Prostate gland (tissue), 2 donors: Measurements from ENCODE around the gene RABGAP1L. TPM values are rescaled to one million over a fixed set of nuclear protein-coding genes. Genes with fewer than 3 reads are reported as not detected.
"Not testable (repeated sequence)": the region's sequence is repeated elsewhere in the genome, so short reads cannot be mapped to it uniquely, and the experiment has no call there.

ENCODE experiments used
- DNase-seq: peaks from one replicate; pipeline ENCODE4 v3.0.0-alpha.2; 2019; ENCODE audit warnings: low spot score
- H3K27ac ChIP-seq, 2 donors: fragments of 200-600 bp; sonication (generic); 2 replicates each; pipeline ENCODE4 v1.5.1; 2017 to 2019
- H3K27me3 ChIP-seq: fragments of 200-600 bp; sonication (generic); replicated peaks from 2 replicates; pipeline ENCODE4 v1.5.1; 2019; ENCODE audit not compliant: insufficient read depth
- H3K36me3 ChIP-seq, 2 donors: fragments of 200-600 bp; sonication (generic); 1 replicate in 1 of 2; 2 replicates in 1 of 2; pipeline versions ENCODE4 v1.5.1 to v1.8.1; 2017 to 2019
- H3K4me1 ChIP-seq: fragments of 200-600 bp; sonication (generic); replicated peaks from 2 replicates; pipeline ENCODE4 v1.5.1; 2019
- H3K4me3 ChIP-seq, 2 donors: fragments of 200-600 bp; sonication (generic); 2 replicates each; pipeline ENCODE4 v1.5.1; 2017 to 2019
- H3K9me3 ChIP-seq: fragments of 200-600 bp; sonication (generic); 2 replicates; pipeline ENCODE4 v1.5.1; 2017
- POLR2A ChIP-seq: fragments of 450-650 bp; IDR thresholded peaks from one replicate; pipeline ENCODE4 v1.6.1; 2016; ENCODE audit warnings: antibody characterized with exemption, mild to moderate bottlenecking
- POLR2AphosphoS5 ChIP-seq: sonication (generic); formaldehyde crosslinking; IDR thresholded peaks from one replicate; pipeline ENCODE4 v1.6.1; 2017; ENCODE audit warnings: antibody characterized with exemption
- WGBS: methylation state at CpG from one replicate; pipeline ENCODE4 v1.1.5; 2018; 5-methylcytosine and 5-hydroxymethylcytosine counted together
- intact Hi-C: fragments of 100-400 bp; cut with DNase I; formaldehyde crosslinking; loops from one replicate; pipeline ENCODE4 v1.14.2; 2022
- total RNA-seq, 2 donors: library from RNA; depleted of rRNA; stranded (reverse); fragments of >200 nt; gene quantifications; one replicate each; pipeline ENCODE4 v1.1.0, GENCODE V29; 2016
- TF ChIP-seq, protein P1 (sequence below), 4 experiments: fragments of 200-600 bp in 2 of 4; fragments of 450-650 bp in 2 of 4; sonication (generic) in 2 of 4; IDR thresholded peaks; 1 replicate in 3 of 4; 2 replicates in 1 of 4; pipeline ENCODE4 v1.5.1; 2016 to 2019; ENCODE audit warnings: antibody characterized with exemption in 4 of 4, mild to moderate bottlenecking in 2 of 4, moderate library complexity in 2 of 4

Gene RABGAP1L
- total RNA-seq, 2 donors from 2014 or later: 32.3 to 41.5 TPM

- intact Hi-C loops: no loop called here
- no peak for TF ChIP-seq POLR2AphosphoS5
- no peak for TF ChIP-seq POLR2A
- TF ChIP-seq, protein P1, sequence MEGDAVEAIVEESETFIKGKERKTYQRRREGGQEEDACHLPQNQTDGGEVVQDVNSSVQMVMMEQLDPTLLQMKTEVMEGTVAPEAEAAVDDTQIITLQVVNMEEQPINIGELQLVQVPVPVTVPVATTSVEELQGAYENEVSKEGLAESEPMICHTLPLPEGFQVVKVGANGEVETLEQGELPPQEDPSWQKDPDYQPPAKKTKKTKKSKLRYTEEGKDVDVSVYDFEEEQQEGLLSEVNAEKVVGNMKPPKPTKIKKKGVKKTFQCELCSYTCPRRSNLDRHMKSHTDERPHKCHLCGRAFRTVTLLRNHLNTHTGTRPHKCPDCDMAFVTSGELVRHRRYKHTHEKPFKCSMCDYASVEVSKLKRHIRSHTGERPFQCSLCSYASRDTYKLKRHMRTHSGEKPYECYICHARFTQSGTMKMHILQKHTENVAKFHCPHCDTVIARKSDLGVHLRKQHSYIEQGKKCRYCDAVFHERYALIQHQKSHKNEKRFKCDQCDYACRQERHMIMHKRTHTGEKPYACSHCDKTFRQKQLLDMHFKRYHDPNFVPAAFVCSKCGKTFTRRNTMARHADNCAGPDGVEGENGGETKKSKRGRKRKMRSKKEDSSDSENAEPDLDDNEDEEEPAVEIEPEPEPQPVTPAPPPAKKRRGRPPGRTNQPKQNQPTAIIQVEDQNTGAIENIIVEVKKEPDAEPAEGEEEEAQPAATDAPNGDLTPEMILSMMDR (IDR thresholded peaks at IDR 0.05): no peak
- Histone ChIP-seq H3K36me3 (no peaks in the 10 kb centered on the region), H3K9me3 (no peaks in the 10 kb centered on the region), H3K27me3 (no peaks in the 10 kb centered on the region), H3K27ac (no peak overlapping the region), H3K4me3 (no peak overlapping the region), H3K4me1 (no peaks in the 10 kb centered on the region)
- no peak for DNase-seq
- 93% methylated on average over 15 of the region's 15 CpGs for WGBS
These were observed 732.7 kb downstream of the RABGAP1L start for GRCh38 chr1:174892016-174892415.

GRCh38 chr1:174894117-174894762 lies 734.9 kb downstream of the RABGAP1L start:
- no peaks in the 10 kb centered on the region for H3K27me3 ChIP-seq
- no peak overlapping the region for H3K27ac ChIP-seq
- no peak for TF ChIP-seq POLR2A
- TF ChIP-seq, protein P1 (IDR thresholded peaks at IDR 0.05): no peak
- TF ChIP-seq POLR2AphosphoS5: no peak
- WGBS: 81% methylated on average over 2 of the region's 2 CpGs
- H3K4me3 ChIP-seq: no peak overlapping the region
- intact Hi-C loops: no loop called here
- no peaks in the 10 kb centered on the region for H3K9me3 ChIP-seq
- H3K36me3 ChIP-seq: no peaks in the 10 kb centered on the region
- DNase-seq: no peak
- H3K4me1 ChIP-seq: no peaks in the 10 kb centered on the region

DNA sequence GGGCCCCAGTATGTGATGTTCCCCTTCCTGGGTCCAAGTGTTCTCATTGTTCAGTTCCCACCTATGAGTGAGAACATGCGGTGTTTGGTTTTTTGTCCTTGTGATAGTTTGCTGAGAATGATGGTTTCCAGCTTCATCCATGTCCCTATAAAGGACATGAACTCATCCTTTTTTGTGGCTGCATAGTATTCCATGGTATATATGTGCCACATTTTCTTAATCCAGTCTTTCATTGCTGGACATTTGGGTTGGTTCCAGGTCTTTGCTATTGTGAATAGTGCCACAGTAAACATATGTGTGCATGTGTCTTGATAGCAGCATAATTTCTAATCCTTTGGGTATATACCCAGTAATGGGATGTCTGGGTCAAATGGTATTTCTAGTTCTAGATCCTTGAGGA lies 736.3 kb downstream of the RABGAP1L start:
- H3K27me3 ChIP-seq, H3K4me3 ChIP-seq, H3K27ac ChIP-seq, H3K9me3 ChIP-seq, DNase-seq, H3K36me3 ChIP-seq, intact Hi-C loops, H3K4me1 ChIP-seq: not testable (repeated sequence)
- WGBS: 100% methylated on average over 1 of the region's 1 CpG

DNA sequence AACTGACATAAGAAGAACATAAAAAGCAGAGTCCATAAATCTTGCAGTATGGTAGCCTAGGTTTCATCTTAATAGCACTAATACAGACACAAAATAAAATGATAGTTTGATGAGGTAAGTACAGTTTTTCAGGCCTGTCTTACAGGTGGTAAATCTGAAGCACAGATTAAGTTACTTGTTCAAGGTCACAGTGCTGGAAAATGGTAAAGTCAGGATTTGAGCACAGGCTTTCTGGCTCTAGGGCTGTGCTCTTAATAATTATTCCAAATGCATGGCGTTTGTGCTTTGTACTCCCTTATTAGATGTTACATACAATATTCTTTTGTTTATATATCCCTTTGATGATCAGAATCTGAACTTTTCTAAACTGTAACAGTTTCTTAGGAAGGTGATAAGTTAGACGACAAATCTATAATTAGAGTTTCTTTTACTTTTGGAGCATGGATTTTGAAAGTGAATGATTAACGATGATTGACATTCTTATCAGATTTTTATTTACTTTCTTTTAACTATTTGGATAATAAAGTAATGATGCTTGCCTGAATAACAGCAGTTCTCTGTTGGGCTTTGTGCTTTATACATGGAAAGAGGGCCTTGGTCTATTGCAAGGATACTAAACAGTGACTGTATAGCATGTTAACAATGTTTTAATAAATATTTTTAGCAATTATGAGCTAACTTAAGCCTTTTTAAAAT lies 738.9 kb downstream of the RABGAP1L start:
- Histone ChIP-seq H3K4me3 (no peak overlapping the region), H3K36me3 (no peaks in the 10 kb centered on the region), H3K9me3 (no peaks in the 10 kb centered on the region), H3K27me3 (no peaks in the 10 kb centered on the region), H3K4me1 (no peaks in the 10 kb centered on the region), H3K27ac (no peak overlapping the region)
- intact Hi-C loops: no loop called here
- TF ChIP-seq, protein P1 (IDR thresholded peaks at IDR 0.05): no peak
- no peak for TF ChIP-seq POLR2A
- no peak for TF ChIP-seq POLR2AphosphoS5
- WGBS: 86% methylated on average over 3 of the region's 3 CpGs
- no peak for DNase-seq

- H3K4me1 ChIP-seq: no peaks in the 10 kb centered on the region
- intact Hi-C loops: no loop called here
- no peaks in the 10 kb centered on the region for H3K27me3 ChIP-seq
- H3K9me3 ChIP-seq: no peaks in the 10 kb centered on the region
- no peak for DNase-seq
- no peak overlapping the region for H3K4me3 ChIP-seq
- TF ChIP-seq, protein P1 (IDR thresholded peaks at IDR 0.05): no peak
- no peak overlapping the region for H3K27ac ChIP-seq
- WGBS: 96% methylated on average over 3 of the region's 3 CpGs
- no peaks in the 10 kb centered on the region for H3K36me3 ChIP-seq
These were observed 741.0 kb downstream of the RABGAP1L start for GRCh38 chr1:174900317-174900716.
